Measurements from ENCODE around the gene APLF.

The APLF gene, protein sequence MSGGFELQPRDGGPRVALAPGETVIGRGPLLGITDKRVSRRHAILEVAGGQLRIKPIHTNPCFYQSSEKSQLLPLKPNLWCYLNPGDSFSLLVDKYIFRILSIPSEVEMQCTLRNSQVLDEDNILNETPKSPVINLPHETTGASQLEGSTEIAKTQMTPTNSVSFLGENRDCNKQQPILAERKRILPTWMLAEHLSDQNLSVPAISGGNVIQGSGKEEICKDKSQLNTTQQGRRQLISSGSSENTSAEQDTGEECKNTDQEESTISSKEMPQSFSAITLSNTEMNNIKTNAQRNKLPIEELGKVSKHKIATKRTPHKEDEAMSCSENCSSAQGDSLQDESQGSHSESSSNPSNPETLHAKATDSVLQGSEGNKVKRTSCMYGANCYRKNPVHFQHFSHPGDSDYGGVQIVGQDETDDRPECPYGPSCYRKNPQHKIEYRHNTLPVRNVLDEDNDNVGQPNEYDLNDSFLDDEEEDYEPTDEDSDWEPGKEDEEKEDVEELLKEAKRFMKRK

DNA sequence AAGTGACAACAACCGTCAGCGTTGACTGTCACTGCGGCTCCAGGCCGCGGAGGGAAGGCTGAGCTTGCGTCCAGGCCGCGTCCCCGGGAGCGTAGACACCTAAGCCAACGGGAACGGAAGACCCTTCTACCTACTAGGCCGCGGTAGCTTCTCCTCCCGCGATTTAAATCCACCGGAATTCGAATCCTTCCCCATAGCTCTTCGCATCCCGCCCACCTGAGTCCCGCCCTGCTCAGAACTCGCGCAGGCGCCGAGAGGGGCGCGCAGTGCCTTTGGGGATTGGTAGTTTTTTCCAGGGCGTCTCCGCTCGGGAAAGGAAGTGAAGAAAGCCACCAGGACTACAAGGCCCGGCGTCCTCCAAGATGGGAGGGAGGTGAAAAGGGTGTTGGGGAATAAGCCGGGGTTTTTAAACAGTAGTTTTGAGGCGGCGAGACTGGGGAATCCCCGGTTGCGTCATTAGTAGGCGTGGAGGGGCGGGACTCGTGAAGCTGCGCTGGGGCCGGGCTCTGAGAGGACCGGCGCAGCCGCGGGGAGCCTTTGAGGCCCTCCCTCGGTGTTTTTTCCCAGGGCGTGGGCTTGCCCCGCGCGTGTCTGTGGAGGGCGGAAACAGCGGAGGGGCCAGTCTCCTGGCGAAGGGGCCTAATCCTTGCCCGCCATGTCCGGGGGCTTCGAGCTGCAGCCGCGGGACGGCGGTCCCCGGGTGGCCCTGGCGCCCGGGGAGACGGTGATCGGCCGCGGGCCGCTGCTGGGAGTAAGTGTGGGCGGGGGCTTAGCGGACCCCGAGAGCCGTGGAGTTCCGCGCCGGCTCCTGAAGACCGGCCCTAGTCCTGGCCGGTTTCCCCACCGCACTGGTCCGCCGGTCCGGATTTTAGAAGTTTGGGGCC is at the start of gene APLF, which contains the start of gene FBXO48:
Gene APLF (plus strand): TSS at position 509 of the 884 bp plus-strand sequence. CDS start 147 bp downstream, at position 656.
Gene FBXO48 (minus strand): TSS at position 218 of the 884 bp plus-strand sequence. CDS start 2,149 bp downstream, outside the sequence.
- peak; percentile 99 for DNase-seq (ENCODE audit: low read depth)
- TF ChIP-seq, protein P1, sequence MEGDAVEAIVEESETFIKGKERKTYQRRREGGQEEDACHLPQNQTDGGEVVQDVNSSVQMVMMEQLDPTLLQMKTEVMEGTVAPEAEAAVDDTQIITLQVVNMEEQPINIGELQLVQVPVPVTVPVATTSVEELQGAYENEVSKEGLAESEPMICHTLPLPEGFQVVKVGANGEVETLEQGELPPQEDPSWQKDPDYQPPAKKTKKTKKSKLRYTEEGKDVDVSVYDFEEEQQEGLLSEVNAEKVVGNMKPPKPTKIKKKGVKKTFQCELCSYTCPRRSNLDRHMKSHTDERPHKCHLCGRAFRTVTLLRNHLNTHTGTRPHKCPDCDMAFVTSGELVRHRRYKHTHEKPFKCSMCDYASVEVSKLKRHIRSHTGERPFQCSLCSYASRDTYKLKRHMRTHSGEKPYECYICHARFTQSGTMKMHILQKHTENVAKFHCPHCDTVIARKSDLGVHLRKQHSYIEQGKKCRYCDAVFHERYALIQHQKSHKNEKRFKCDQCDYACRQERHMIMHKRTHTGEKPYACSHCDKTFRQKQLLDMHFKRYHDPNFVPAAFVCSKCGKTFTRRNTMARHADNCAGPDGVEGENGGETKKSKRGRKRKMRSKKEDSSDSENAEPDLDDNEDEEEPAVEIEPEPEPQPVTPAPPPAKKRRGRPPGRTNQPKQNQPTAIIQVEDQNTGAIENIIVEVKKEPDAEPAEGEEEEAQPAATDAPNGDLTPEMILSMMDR (IDR thresholded peaks at IDR 0.05; ENCODE audit: low read depth, low read length, missing control alignments) = no peak
- peak within 1 kb of the TSS; percentile 93 for H3K4me3 ChIP-seq (ENCODE audit: low read depth, low read length)
- in situ Hi-C loops (cut with HindIII; ENCODE audit: low sequenced_read_pairs) = no loop called here

DNA sequence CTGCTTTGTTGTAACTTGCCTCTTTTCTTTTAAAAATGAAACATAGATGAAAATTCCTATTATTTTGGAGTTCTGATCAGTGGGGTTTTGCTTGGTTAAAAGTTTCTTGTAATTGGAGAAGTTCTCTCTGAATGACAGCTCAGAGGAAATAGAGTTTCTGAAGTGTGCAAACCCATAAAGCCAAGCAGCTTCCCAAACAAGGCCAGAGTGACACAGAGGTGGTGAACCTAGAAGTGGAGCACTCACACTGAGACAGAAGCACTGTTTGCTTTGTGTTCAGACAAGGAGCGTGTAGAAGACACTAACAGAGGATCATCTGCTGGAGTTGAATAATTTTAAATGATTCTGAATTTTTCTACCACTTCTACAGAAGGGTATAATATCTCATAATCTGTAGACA is 49.5 kb upstream of the APLF start:
- DNase-seq (ENCODE audit: low read depth) = no peak
- TF ChIP-seq, protein P1 (IDR thresholded peaks at IDR 0.05; ENCODE audit: low read depth, low read length, missing control alignments) = no peak
- no peak overlapping the region for H3K4me3 ChIP-seq (ENCODE audit: low read depth, low read length)
- in situ Hi-C loops (cut with HindIII; ENCODE audit: low sequenced_read_pairs) = no loop called here

DNA sequence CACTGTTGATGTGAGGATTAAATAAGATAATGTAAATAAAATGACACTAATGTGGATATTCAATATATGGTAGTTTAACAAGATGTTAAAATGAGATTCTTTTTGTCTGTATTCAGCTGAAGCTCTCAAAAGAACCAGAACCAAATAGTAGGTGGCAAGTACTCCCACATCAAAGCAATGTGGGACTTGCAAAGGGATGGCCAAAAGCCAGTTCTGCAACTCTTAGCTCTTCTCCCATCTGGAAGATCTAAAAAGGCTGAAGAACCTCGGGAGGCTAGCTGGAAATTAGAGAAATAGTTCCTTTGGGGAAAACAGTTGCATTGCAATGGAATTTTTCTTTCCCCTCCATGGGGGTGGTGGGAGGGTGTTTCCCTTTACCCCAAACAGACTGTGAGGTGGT is 49.0 kb upstream of the APLF start:
- DNase-seq (ENCODE audit: low read depth) = no peak
- TF ChIP-seq, protein P1 (IDR thresholded peaks at IDR 0.05; ENCODE audit: low read depth, low read length, missing control alignments) = no peak
- in situ Hi-C loops (cut with HindIII; ENCODE audit: low sequenced_read_pairs) = no loop called here
- no peak overlapping the region for H3K4me3 ChIP-seq (ENCODE audit: low read depth, low read length)

DNA sequence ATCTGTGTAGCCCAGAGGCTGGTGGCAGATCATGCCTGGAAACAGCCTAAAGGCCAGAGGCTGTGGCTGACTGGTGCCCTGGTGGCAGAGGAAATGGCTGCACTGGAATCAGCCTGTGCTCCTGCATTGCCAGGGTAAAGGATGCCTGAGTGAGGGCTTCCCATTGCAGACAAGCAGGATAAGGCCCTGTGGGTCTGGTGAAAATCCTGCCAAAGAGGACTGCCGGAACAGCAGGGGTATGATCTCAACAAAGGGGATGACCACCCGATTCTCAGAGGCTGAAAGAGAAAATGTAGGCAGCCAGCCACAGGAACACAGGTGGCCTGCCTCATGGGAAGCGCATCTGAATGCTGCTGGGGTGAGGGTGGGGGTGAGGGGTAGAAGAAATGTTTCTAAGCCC is 48.5 kb upstream of the APLF start:
- H3K4me3 ChIP-seq (ENCODE audit: low read depth, low read length) = no peak overlapping the region
- no peak for DNase-seq (ENCODE audit: low read depth)
- TF ChIP-seq, protein P1 (IDR thresholded peaks at IDR 0.05; ENCODE audit: low read depth, low read length, missing control alignments) = no peak
- in situ Hi-C loops (cut with HindIII; ENCODE audit: low sequenced_read_pairs) = no loop called here

DNA sequence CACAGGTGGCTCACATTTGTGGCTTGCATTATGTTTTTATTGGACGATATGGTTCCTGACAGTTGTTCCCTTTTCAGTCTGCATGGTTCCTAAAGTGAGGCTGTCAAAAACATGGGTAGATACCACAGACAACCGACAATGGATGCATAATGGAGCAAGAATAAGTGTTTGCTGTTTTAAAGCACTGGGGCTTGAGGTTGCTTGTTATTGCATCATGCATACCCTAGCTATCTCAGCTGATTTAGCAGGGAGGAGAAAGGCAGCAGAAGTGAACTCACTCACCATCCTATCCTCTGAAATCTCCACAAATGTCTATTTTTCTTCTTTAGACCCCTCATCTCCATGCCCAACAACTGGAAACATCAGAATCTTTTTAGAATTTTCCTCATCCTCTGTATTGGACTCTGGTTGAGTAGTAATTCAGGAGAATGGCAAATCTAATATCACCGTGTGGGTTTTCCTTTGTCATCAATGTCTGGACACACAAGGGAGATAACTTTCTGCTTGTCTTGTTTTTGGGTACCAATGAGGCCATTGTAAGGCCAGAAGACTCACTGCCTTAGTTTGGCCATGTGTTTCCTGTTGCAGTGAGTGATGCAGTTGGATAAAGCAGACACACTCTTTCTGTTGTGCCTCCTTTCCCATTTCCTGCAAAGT is 47.0 kb upstream of the APLF start:
- DNase-seq (ENCODE audit: low read depth) = no peak
- H3K4me3 ChIP-seq (ENCODE audit: low read depth, low read length) = no peak overlapping the region
- TF ChIP-seq, protein P1 (IDR thresholded peaks at IDR 0.05; ENCODE audit: low read depth, low read length, missing control alignments) = no peak
- in situ Hi-C loops (cut with HindIII; ENCODE audit: low sequenced_read_pairs) = no loop called here
